KOPT-K1 (cell line): ENCODE data around the gene SAG.

Source experiments
- H3K27ac ChIP-seq: fragments of 200-600 bp; sonication (generic); 2 replicates; pipeline ENCODE4 v1.5.1; 2016; ENCODE audit warnings: antibody characterized with exemption, mild to moderate bottlenecking, low read depth, low read length; ENCODE audit not compliant: poor library complexity, severe bottlenecking
- H3K36me3 ChIP-seq: fragments of 200-600 bp; sonication (generic); 2 replicates; pipeline ENCODE4 v1.5.1; 2017; ENCODE audit warnings: antibody characterized with exemption, mild to moderate bottlenecking, low read length, moderate library complexity; ENCODE audit not compliant: insufficient read depth
- H3K9me3 ChIP-seq: fragments of 200-600 bp; sonication (generic); 2 replicates; pipeline ENCODE4 v1.5.1; 2017; ENCODE audit warnings: antibody characterized with exemption, low read length, mild to moderate bottlenecking; ENCODE audit not compliant: insufficient read depth, poor library complexity, severe bottlenecking

Gene SAG

DNA sequence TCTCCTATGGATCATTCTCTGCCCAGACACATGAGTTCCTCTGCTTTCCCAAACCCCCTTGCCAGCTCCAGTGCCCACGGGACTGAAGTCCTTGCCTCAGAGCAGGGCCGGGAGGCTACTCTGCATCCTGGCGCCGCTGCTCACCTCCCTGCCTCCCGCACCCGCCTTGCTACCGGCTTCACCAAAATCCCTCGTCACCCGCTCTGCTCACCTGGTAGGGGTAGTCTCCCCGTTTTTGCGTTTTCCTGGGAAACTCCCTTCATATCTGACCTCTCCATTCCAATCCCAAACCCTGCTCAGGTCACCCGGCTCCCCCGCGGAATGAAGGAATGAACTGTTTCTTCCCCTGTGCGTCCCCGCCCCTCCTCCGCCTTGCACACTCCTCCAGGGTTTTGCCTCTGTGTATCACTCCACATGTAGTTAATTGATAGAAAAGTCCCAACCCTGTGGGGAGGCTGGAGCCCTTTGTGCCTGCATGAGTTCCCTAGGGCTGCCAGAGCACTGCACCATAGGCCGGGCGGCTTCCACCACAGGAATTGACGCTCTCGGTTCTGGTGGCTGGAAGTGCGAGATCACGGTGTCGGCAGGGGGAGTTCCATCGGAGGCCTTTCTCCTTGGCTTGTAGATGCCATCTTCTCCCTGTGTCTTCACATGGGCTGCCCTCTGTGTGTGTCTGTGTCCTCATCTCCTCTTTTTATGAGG, 44.7 kb downstream of the SAG start:
- no peaks in the 10 kb centered on the region for H3K9me3 ChIP-seq
- 0 out of 2 replicates have a peak, but pooled peaks cover 9% of the 10 kb centered on the region for H3K36me3 ChIP-seq
- no peak overlapping the region for H3K27ac ChIP-seq

DNA sequence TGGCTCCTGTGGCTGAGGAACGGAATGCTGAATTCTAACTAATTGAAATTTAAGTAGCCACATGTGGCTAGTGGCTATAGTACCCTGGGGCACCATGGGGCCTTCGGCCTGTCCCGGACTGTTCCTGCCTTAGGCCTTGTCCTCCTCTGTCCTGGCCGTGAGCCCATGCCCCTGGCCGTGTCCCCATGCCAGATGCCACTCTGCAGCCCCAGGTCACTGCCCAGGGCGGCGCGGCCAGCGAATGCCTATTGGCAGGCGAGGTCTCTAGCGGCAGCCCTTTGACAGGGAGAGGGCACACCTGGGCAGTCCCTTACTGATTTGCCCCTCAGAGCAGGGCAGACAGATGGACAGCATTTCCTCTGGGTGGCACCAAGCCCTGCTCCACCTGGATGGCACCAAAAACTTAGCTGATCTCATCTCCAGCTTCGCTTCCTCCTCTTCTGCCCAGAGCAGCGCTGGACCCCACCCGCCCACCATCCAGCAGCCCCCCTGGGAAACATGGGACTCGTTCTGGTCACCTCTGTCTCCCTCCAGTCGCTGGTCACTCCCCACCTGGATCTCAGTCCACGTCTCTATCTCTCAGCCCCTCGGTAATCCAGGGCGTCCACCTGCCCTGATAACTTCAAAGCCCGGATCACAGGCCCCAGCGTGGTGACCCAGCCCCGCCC, 45.6 kb downstream of the SAG start:
- Histone ChIP-seq H3K27ac (peak overlapping the region; percentile 68), H3K9me3 (no peaks in the 10 kb centered on the region), H3K36me3 (0 out of 2 replicates have a peak, but pooled peaks cover 15% of the 10 kb centered on the region)

DNA sequence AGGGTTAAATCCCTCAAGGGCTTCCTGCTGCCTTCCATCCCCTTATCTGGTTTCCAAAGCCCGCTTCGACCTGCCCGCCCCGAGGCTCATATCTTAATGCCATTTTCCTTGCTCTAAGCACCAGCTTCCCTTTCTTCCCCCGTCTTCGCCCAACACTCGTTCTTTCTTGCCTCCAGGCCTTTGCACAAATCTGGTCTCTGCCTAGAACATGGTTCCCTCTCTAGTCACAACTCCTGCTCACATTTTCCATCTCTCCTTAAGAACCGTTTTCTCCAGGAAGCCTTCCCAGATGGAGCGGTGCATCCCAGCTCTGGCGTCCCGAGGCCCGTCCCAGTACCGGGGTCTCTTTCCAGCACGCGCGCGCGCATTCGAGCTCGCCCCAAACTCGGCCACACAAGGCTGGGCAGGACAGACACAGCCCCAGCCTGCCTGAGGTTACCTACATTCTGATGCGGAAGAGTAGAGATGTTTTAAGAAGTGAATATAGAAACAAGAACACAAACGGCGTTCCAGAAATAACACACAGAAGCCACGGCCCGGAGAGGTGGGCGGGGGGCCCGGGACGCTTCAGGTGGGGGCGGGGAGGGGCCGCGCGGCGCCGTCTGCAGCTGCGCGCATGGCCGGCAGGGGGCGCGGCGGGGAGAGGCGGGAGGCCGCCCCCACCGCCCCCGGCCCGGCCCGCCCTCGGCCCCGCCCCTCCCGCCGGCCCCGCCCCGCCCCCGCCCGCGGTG, 46.3 kb downstream of the SAG start, which contains the start of gene DGKD:
DGKD (plus strand) TSS at position 726 of the 731 bp plus-strand sequence. CDS start 25 bp downstream, outside the sequence.
- Histone ChIP-seq H3K27ac (peak within 1 kb of the TSS; percentile 68), H3K36me3 (0 out of 2 replicates have a peak, but pooled peaks cover 21% of the 10 kb centered on the region), H3K9me3 (no peaks in the 10 kb centered on the region)

DNA sequence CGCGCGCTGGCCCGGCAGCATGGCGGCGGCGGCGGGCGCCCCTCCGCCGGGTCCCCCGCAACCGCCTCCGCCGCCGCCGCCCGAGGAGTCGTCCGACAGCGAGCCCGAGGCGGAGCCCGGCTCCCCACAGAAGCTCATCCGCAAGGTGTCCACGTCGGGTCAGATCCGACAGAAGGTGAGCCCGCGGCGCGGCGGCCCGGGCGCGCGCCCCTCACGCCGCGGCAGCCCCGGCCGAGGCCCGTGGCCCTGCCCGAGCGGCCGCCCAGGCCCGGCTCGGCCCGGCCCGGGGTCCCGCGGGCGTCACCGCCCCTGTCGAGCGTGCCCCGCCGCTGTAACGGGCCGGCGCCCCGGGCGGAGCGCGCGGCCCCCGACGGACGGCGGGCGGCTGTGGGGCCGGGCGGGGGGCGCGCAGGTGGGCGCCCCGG, 46.9 kb downstream of the SAG start:
- Histone ChIP-seq H3K36me3 (0 out of 2 replicates have a peak, but pooled peaks cover 21% of the 10 kb centered on the region), H3K27ac (peak overlapping the region; percentile 43), H3K9me3 (no peaks in the 10 kb centered on the region)

DNA sequence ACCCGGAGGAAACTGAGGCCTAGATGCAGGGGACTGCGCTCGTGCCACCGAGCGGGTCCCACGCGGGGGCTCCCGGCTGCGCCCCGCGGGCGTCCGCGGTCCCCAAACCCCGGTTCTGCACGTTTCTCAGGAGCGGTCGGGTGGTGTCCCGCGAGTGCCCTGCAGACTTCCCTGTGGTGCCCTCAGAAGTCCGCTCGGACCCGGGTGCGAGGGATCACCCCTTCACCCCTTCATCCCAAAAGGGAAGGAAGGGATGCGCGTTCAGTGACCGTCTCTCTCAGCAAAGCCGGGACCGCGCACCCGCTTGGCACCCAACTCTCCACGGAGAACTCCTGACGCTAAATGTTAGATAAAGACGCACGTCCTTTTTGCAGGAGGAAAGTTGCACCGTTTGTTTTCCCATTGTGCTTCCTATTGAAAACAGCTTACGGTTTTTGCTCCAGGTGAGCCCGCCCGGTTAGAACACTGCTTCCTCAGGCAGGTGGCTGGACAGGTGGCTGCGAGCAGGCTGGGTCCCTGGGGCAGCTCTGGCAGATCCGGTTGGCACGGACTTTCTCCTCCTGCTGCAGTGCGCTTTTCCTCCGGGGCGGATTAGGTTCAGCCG, 47.5 kb downstream of the SAG start:
- Histone ChIP-seq H3K36me3 (0 out of 2 replicates have a peak, but pooled peaks cover 21% of the 10 kb centered on the region), H3K9me3 (no peaks in the 10 kb centered on the region), H3K27ac (peak overlapping the region; percentile 45)

DNA sequence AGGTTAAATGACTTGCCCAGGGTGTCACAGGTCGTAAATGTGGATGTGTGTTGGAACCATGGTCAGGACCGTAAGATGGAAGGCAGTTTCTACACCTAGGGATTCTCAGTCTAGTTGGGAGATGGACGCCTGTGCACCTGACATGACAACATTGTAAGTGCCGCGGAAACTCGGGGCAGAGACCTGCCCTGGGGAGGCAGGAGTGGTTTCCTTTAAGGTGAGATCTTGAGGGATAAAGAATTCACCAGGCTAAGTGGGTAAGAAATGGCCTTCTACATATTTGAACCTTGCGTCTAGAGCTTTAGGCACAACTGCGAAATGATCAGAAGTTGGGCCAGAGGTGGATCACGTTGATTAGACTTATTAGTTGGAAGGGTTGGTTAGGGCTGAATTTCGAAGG, 48.3 kb downstream of the SAG start:
- Histone ChIP-seq H3K9me3 (no peaks in the 10 kb centered on the region), H3K27ac (no peak overlapping the region), H3K36me3 (0 out of 2 replicates have a peak, but pooled peaks cover 25% of the 10 kb centered on the region)

DNA sequence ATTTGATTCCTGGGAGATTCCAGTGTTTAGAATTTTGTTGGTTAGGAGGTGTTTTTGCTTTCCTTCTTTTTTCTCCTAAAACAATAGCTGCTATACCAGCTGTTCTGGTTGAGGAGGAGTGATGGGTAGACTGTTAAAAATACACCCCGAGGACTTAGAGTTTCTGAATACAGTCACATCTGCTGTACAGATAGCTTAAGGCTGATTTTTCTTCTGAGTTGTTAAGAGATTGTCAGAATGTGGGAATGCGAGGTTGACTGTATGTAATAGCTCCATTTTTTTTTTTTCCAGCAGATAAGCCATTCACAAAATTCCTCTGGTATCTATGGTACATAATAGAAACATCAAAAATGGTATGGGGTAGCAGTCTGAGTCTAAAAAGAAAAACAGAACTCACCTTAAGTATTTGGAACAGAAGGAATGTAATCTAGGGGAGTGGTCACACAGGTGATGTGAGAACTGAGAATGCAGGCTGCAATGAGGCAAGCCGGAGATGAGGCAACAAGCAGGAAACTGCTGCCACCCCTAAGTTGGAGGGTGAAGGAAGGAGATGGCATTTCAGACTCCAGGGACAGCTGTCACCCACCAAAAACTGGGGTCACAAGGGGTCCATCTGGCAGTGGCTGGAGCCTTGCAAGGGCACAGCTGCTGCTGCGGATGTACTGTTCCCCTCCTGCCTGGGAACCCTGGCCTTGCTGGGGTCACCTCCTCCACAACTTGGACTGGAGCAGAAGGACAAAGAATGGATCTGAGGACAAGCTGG, 49.1 kb downstream of the SAG start:
- 0 out of 2 replicates have a peak, but pooled peaks cover 29% of the 10 kb centered on the region for H3K36me3 ChIP-seq
- no peak overlapping the region for H3K27ac ChIP-seq
- H3K9me3 ChIP-seq = no peaks in the 10 kb centered on the region

DNA sequence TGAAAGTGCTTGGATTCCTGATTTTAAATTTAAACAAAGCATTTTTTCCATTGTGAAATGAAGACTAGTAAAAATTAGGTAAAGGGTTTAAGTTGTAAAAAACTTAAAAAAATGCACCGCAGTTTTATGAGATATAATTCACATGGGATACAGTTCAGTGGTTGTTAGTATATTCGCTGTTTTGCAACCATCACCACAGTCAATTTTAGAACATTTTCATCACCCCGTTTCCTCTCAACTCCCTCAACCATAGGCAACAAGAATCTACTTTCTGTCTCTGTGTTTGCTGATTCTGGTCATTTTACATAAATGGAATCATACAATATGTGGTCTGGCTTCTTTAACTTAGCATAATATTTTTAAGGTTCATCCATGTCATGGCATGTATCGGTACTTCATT, 50.7 kb downstream of the SAG start:
- H3K27ac ChIP-seq = no peak overlapping the region

DNA sequence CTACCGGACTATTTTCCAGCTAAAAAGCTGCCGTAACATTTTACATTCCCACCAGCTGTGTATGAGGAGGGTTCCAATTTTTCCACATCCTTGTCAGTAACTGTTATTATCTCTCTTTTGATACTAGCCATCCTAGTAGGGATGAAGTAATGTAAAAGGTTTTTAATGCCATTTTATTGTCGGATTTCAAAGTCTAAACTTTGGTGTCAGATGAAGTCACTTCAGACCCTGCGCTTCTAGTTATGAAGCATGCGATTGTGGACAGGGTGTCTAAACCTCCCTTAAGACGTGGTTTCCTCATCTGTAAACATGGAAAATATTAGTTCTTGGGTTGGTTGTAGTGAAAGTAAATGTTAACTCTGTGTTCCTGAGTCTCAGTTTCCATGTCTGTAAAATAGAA, 51.3 kb downstream of the SAG start:
- Histone ChIP-seq H3K27ac (no peak overlapping the region), H3K9me3 (no peaks in the 10 kb centered on the region), H3K36me3 (peaks cover 36% of the 10 kb centered on the region; the same call in 1 of the 2 replicates)

More for the DNA sequence above, 50.7 kb downstream of the SAG start:
- Histone ChIP-seq H3K36me3 (0 out of 2 replicates have a peak, but pooled peaks cover 29% of the 10 kb centered on the region), H3K9me3 (no peaks in the 10 kb centered on the region)

DNA sequence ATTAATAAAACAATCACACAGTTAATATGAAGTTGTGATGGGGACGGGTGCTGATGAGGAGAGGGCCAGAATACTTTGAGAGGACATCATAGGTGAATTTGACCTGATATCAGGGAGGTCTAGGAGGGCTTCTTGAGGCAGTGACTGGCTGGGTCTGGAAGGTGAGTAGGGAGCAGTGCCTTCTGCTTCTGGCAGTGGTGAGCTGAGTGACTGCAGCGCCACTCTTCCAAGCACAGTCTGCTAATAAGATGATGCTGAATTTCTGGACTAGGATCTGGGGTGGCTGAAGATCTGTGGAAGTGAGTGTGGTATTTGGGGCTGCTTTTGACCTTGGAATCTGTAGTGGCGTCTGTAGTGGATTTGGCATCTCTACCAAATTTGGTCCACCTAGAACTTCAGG, 52.2 kb downstream of the SAG start:
- Histone ChIP-seq H3K9me3 (no peaks in the 10 kb centered on the region), H3K36me3 (peaks cover 36% of the 10 kb centered on the region; the same call in 1 of the 2 replicates), H3K27ac (no peak overlapping the region)

DNA sequence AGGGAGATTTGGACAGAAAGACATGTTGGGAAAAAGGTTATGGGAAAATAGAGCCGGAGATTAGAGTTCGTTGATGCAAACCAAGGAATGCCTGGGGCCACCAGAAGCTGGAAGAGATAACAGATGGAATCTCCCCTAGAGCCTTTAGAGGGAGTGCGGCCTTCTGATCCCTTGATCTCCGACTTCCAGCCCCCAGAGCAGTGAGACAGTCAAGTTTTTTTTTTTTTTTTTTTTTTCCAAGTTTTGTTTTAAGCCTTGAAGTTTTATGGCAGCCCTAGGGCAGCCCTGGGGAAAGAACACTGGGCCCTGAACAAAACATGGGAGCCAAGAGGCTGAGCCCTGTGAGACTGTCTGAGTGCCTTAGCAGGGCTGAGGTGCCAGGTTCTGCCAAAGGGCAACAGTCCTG, 53.2 kb downstream of the SAG start:
- Histone ChIP-seq H3K27ac (no peak overlapping the region), H3K9me3 (no peaks in the 10 kb centered on the region), H3K36me3 (peaks cover 36% of the 10 kb centered on the region; the same call in 1 of the 2 replicates)

DNA sequence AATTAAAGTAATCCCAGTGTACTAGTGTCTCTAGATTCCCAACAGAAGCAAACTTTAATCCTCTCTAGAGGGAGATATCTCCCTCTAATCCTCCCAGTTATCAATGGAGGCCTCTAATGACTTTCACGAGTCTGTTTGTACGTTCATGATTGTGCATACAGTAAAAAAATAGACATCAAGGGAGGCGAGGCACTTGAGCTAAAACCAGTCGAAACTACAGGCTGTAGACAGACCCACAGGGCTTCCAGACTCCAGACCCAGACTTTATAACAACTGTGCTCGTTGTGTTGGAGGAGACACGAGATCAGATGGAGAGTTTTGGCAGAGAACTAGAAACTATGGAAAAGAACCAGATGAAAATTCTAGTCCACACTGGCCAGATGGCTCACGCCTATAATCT, 53.7 kb downstream of the SAG start:
- Histone ChIP-seq H3K9me3 (no peaks in the 10 kb centered on the region), H3K36me3 (peaks cover 31% of the 10 kb centered on the region; the same call in 1 of the 2 replicates), H3K27ac (no peak overlapping the region)

DNA sequence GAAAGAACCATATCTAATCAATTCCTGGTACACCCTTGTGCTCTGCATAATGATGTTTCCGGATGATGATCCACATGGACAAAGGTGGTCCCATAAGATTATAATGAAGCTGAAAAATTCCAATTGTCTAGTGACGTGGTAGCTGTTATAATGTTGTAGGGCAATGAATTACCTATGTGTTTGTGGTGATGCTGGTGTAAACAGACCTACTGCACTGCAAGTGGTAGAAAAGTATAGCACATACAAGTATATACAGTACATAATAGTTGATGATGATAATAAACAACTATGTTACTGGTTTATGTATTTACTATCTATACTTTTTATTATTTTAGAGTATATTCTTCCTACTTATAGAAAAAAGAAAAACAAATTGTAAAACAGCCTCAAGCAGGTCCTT, 55.1 kb downstream of the SAG start:
- no peaks in the 10 kb centered on the region for H3K9me3 ChIP-seq
- no peak overlapping the region for H3K27ac ChIP-seq
- peaks cover 24% of the 10 kb centered on the region; the same call in 1 of the 2 replicates for H3K36me3 ChIP-seq

DNA sequence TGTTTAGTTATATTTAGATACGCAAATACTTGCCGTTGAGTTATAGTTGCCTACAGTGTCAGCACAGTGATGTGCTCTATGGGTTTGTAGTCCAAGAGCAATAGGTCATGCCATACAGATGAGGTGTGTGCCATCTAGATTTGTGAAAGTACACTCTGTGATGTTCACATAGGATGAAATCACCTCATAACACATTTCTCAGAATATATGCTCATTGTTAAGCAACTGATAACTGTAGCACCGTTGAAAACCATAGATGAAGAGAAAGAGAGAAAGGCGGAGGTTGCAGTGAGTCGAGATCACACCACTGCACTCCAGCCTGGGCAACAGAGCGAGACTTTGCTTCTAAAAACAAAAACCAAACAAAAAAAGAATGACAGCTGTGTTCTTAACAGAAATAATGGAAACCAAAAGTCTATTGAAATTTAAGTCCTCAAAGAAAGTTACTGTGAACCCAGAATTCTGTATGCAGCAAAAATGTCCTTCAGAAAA, 56.2 kb downstream of the SAG start:
- Histone ChIP-seq H3K27ac (no peak overlapping the region), H3K36me3 (peaks cover 16% of the 10 kb centered on the region; the same call in 1 of the 2 replicates)

More for the DNA sequence above, 56.2 kb downstream of the SAG start:
- H3K9me3 ChIP-seq = no peaks in the 10 kb centered on the region
